ENCODE data around the gene ITPK1. TPM values are rescaled to one million over a fixed set of nuclear protein-coding genes. Genes with fewer than 3 reads are reported as not detected.

Gene ITPK1
- total RNA-seq, 1 experiment from 2014 or later: 60.1 TPM

- POLR2A ChIA-PET: no interaction called here
- no peaks in the 10 kb centered on the region for H3K9me3 Mint-ChIP-seq (ENCODE audit: unreplicated experiment)
- no peaks in the 10 kb centered on the region for H3K4me1 ChIP-seq
- H3K4me1 Mint-ChIP-seq (ENCODE audit: low read depth, unreplicated experiment): no peaks in the 10 kb centered on the region
- H3K27ac Mint-ChIP-seq (ENCODE audit: unreplicated experiment): no peak overlapping the region
- BruUV-seq (replicated peaks): no TSS peak
- intact Hi-C loops (cut with micrococcal nuclease; ENCODE audit: unreplicated experiment): no loop called here
- H3K4me3 Mint-ChIP-seq (ENCODE audit: unreplicated experiment): no peak overlapping the region
- no peaks in the 10 kb centered on the region for H3K9me3 ChIP-seq
- H3K36me3 Mint-ChIP-seq (ENCODE audit: insufficient read depth, unreplicated experiment): peaks cover 6% of the 10 kb centered on the region
- no peak for DNase-seq
- H3K4me3 ChIP-seq (ENCODE audit: low read depth, low read length): no peak overlapping the region
- CTCF ChIA-PET: no interaction called here
- H3K27me3 Mint-ChIP-seq (ENCODE audit: insufficient read depth, unreplicated experiment): no peaks in the 10 kb centered on the region
- peaks cover 2% of the 10 kb centered on the region for H3K36me3 ChIP-seq (ENCODE audit: control insufficient read depth, insufficient read depth, low read length)
- H3K27me3 ChIP-seq (replicated peaks; ENCODE audit: control insufficient read depth, insufficient read depth, low read length): no peaks in the 10 kb centered on the region
- no peak for TF ChIP-seq CTCF (IDR thresholded peaks at IDR 0.05; ENCODE audit: insufficient read depth in 1 of 2, low read depth in 1 of 2, low read length in 1 of 2, severe bottlenecking in 1 of 2, unreplicated experiment in 1 of 2)
Measured at GRCh38 chr14:92994131-92994676, 121.5 kb downstream of the ITPK1 start.

- no peak overlapping the region for H3K27ac Mint-ChIP-seq (ENCODE audit: unreplicated experiment)
- Histone ChIP-seq H3K27me3 (replicated peaks; ENCODE audit: control insufficient read depth, insufficient read depth, low read length) (no peaks in the 10 kb centered on the region), H3K9me3 (no peaks in the 10 kb centered on the region), H3K36me3 (ENCODE audit: control insufficient read depth, insufficient read depth, low read length) (peaks cover 2% of the 10 kb centered on the region), H3K4me1 (no peaks in the 10 kb centered on the region), H3K4me3 (ENCODE audit: low read depth, low read length) (no peak overlapping the region)
- CTCF ChIA-PET: no interaction called here
- no peak for DNase-seq
- no TSS peak for BruUV-seq (replicated peaks)
- H3K4me3 Mint-ChIP-seq (ENCODE audit: unreplicated experiment): no peak overlapping the region
- peaks cover 6% of the 10 kb centered on the region for H3K36me3 Mint-ChIP-seq (ENCODE audit: insufficient read depth, unreplicated experiment)
- no peaks in the 10 kb centered on the region for H3K9me3 Mint-ChIP-seq (ENCODE audit: unreplicated experiment)
- no peak for TF ChIP-seq CTCF (IDR thresholded peaks at IDR 0.05; ENCODE audit: insufficient read depth in 1 of 2, low read depth in 1 of 2, low read length in 1 of 2, severe bottlenecking in 1 of 2, unreplicated experiment in 1 of 2)
- POLR2A ChIA-PET: no interaction called here
- no peaks in the 10 kb centered on the region for H3K27me3 Mint-ChIP-seq (ENCODE audit: insufficient read depth, unreplicated experiment)
- no peaks in the 10 kb centered on the region for H3K4me1 Mint-ChIP-seq (ENCODE audit: low read depth, unreplicated experiment)
- intact Hi-C loops (cut with micrococcal nuclease; ENCODE audit: unreplicated experiment): no loop called here
Measured at GRCh38 chr14:92993302-92993701, 122.4 kb downstream of the ITPK1 start.

- Histone ChIP-seq H3K27me3 (replicated peaks; ENCODE audit: control insufficient read depth, insufficient read depth, low read length) (no peaks in the 10 kb centered on the region), H3K9me3 (no peaks in the 10 kb centered on the region), H3K4me3 (ENCODE audit: low read depth, low read length) (no peak overlapping the region), H3K4me1 (no peaks in the 10 kb centered on the region), H3K36me3 (ENCODE audit: control insufficient read depth, insufficient read depth, low read length) (peaks cover 2% of the 10 kb centered on the region)
- intact Hi-C loops (cut with micrococcal nuclease; ENCODE audit: unreplicated experiment): no loop called here
- Mint-ChIP-seq H3K36me3 (ENCODE audit: insufficient read depth, unreplicated experiment) (peaks cover 6% of the 10 kb centered on the region), H3K4me3 (ENCODE audit: unreplicated experiment) (no peak overlapping the region), H3K27ac (ENCODE audit: unreplicated experiment) (no peak overlapping the region), H3K4me1 (ENCODE audit: low read depth, unreplicated experiment) (no peaks in the 10 kb centered on the region), H3K27me3 (ENCODE audit: insufficient read depth, unreplicated experiment) (no peaks in the 10 kb centered on the region), H3K9me3 (ENCODE audit: unreplicated experiment) (no peaks in the 10 kb centered on the region)
- CTCF ChIA-PET: no interaction called here
- no TSS peak for BruUV-seq (replicated peaks)
- no peak for TF ChIP-seq CTCF (IDR thresholded peaks at IDR 0.05; ENCODE audit: insufficient read depth in 1 of 2, low read depth in 1 of 2, low read length in 1 of 2, severe bottlenecking in 1 of 2, unreplicated experiment in 1 of 2)
- POLR2A ChIA-PET: no interaction called here
- DNase-seq: no peak
Measured at GRCh38 chr14:92991536-92991935, 124.2 kb downstream of the ITPK1 start.
